Left lung (tissue), 10 donors: ENCODE data around the gene CCNYL1. TPM values are rescaled to one million over a fixed set of nuclear protein-coding genes. Genes with fewer than 3 reads are reported as not detected.

Experiments used
- ATAC-seq: fragments of 200-7000 bp; cut with Tn5 transposase; one replicate; pipeline ENCODE4 v1.9.1; 2020; ENCODE audit warnings: moderate library complexity
- DNase-seq, 4 donors: peaks; one replicate each; pipeline ENCODE4 v3.0.0-alpha.2; 2013 to 2020
- H3K27ac ChIP-seq, 2 donors: fragments of 200-600 bp; sonication (generic) in 1 of 2; one replicate each; pipeline versions ENCODE4 v1.5.0 to v1.8.0; 2020 to 2021
- H3K27me3 ChIP-seq, 2 donors: fragments of 200-600 bp; sonication (generic) in 1 of 2; one replicate each; pipeline versions ENCODE4 v1.5.0 to v1.8.0; 2020 to 2021
- H3K36me3 ChIP-seq, 2 donors: fragments of 200-600 bp; sonication (generic) in 1 of 2; one replicate each; pipeline versions ENCODE4 v1.5.0 to v1.8.0; 2020 to 2021
- H3K4me1 ChIP-seq, 2 donors: fragments of 200-600 bp; one replicate each; pipeline ENCODE4 v1.8.0; 2021
- H3K4me3 ChIP-seq, 2 donors: fragments of 200-600 bp; sonication (generic) in 1 of 2; one replicate each; pipeline versions ENCODE4 v1.5.0 to v1.8.0; 2020 to 2021; ENCODE audit warnings: mild to moderate bottlenecking in 1 of 2
- H3K9me3 ChIP-seq, 2 donors: fragments of 200-600 bp; sonication (generic) in 1 of 2; one replicate each; pipeline versions ENCODE4 v1.5.0 to v1.8.0; 2020 to 2021
- intact Hi-C, 2 donors: fragments of 100-400 bp; cut with DNase I; formaldehyde crosslinking; loops; one replicate each; pipeline versions ENCODE4 v1.11.2 to v1.14.2; 2022
- polyA plus RNA-seq, 6 donors: library from polyadenylated mRNA; unstranded; fragments of 120-200 nt; gene quantifications; one replicate each; pipeline ENCODE4 v1.2.1, GENCODE V29; 2013; ENCODE audit not compliant: insufficient read length in 6 of 6
- total RNA-seq, 2 donors: library from RNA; stranded (reverse); fragmentation: NEBNext Ultra II Directional; extraction: Animal tissue kit (Norgen Biotek cat#: 25700); gene quantifications; one replicate each; pipeline ENCODE4 v1.2.1, GENCODE V29; 2021
- TF ChIP-seq, protein P1 (sequence below), 2 donors: fragments of 200-600 bp; sonication (generic) in 1 of 2; IDR thresholded peaks; one replicate each; pipeline versions ENCODE4 v1.5.0 to v1.8.0; 2021; ENCODE audit warnings: antibody characterized with exemption in 2 of 2
- donor health status: DM: no; HTN: yes; CAD: no.
- donor health status: DM: no; HTN: no; CAD: no.

Gene CCNYL1
- total and polyA plus RNA-seq, 8 donors, result 18.8 to 33.2 (median 24.2) TPM

DNA sequence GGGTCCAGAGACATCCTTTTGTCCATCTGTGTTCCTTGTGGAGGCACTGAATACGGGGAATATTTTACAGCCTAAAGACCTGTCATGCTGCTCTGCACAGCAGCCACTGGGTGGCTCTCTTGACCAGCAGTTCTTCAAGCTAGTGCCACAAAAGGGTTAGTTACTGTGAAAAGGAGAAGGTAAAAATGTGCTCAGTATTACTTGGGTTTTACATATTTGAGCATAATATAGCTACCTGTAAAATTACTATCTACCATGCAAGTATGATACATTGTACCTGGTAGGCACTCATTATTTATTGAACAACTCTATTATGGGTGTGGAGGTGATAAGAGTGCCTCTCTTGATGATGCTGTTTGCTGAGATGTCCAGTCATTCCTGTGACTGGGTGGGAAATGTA lies 34.7 kb downstream of the CCNYL1 start:
- TF ChIP-seq, protein P1, sequence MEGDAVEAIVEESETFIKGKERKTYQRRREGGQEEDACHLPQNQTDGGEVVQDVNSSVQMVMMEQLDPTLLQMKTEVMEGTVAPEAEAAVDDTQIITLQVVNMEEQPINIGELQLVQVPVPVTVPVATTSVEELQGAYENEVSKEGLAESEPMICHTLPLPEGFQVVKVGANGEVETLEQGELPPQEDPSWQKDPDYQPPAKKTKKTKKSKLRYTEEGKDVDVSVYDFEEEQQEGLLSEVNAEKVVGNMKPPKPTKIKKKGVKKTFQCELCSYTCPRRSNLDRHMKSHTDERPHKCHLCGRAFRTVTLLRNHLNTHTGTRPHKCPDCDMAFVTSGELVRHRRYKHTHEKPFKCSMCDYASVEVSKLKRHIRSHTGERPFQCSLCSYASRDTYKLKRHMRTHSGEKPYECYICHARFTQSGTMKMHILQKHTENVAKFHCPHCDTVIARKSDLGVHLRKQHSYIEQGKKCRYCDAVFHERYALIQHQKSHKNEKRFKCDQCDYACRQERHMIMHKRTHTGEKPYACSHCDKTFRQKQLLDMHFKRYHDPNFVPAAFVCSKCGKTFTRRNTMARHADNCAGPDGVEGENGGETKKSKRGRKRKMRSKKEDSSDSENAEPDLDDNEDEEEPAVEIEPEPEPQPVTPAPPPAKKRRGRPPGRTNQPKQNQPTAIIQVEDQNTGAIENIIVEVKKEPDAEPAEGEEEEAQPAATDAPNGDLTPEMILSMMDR (IDR thresholded peaks at IDR 0.05), result peak; percentile 71 to 86
- ATAC-seq (peak; percentile 86), DNase-seq (peak; percentile 36 to 78 (median 58))
- peaks cover 0 to 68% of the 10 kb centered on the region in 2 donors for H3K36me3 ChIP-seq
- no peaks in the 10 kb centered on the region for H3K27me3 ChIP-seq
- H3K4me3 ChIP-seq, result no peak overlapping the region
- no peak overlapping the region for H3K27ac ChIP-seq
- no peaks in the 10 kb centered on the region for H3K9me3 ChIP-seq
- no peaks in the 10 kb centered on the region for H3K4me1 ChIP-seq
- intact Hi-C loops, result loop anchor here in 1 of 2 donors (10.0 kb wide), 2 partner anchors 219 to 329 kb away; no protein-coding TSS in a partner anchor

DNA sequence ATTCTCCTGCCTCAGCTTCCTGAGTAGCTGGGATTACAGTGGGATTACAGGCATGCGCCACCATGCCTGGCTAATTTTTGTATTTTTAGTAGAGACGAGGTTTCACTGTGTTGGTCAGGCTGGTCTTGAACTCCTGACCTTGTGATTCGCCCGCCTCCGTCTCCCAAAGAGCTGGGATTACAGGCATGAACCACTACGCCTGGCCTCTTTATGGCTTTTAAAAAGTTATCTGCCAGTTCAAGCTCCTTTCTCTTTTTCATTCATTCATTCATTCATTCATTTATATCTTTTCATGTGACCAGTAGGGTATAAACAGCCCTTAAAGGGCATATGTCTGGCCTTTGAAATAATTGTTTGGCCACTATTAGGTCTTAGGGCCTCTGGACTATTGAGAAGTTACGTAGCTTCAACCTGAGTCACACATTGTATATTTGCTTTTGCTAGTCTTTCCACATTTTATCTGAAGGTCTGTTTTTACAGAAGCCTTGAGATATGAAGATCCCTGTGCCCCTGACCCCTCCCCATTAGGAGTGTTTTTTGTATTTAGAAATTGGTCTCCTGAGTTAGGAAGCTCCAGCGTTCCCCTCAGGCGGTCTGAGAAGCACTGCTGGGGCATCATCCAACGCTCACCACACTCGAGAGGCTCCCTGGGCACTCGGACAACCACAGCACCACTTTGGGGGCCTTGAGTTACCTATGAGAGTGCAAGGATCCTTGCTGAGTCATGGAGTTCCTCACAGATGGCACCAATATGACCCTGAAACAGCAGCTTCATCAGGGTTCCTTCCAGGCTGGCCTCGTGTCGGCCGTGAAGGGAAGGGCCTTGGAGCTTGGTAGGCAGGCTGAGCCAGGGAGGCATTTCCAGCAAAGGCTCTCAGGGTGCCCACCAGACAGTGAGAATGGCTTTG lies 36.5 kb downstream of the CCNYL1 start:
- Histone ChIP-seq H3K27me3 (no peaks in the 10 kb centered on the region), H3K27ac (no peak overlapping the region), H3K36me3 (peaks cover 0 to 69% of the 10 kb centered on the region in 2 donors), H3K4me1 (no peaks in the 10 kb centered on the region), H3K9me3 (no peaks in the 10 kb centered on the region), H3K4me3 (no peak overlapping the region)
- intact Hi-C loops, result loop anchor here in 1 of 2 donors (10.0 kb wide), 2 partner anchors 217 to 327 kb away; no protein-coding TSS in a partner anchor
- peak; percentile 38 for ATAC-seq
- no peak for DNase-seq
- TF ChIP-seq, protein P1 (IDR thresholded peaks at IDR 0.05), result no peak

DNA sequence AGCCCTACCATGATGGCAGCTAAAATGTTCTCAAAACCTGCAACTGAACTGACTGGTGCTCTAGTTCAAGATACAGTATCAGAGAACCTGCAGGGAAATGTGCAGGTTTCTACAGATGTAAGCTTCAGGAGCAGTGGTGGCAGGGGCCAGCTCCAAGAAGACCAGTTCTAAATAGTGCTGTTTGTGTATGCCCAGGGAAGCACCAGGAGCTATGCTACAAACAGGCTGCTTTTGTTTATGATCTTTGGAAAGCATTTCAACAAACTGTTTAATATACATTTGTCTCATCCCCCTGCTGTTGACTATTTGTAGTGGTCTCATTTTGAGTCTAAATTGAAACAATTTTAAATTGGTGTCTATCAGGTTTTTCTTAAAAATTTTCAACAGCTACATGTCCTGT lies 37.6 kb downstream of the CCNYL1 start:
- no peak overlapping the region for H3K4me3 ChIP-seq
- H3K27me3 ChIP-seq, result no peaks in the 10 kb centered on the region
- DNase-seq (no peak), ATAC-seq (no peak)
- TF ChIP-seq, protein P1 (IDR thresholded peaks at IDR 0.05), result no peak
- H3K4me1 ChIP-seq, result no peaks in the 10 kb centered on the region
- H3K9me3 ChIP-seq, result no peaks in the 10 kb centered on the region
- intact Hi-C loops, result loop anchor here in 1 of 2 donors (10.0 kb wide), 2 partner anchors 216 to 326 kb away; no protein-coding TSS in a partner anchor
- peaks cover 0 to 69% of the 10 kb centered on the region in 2 donors for H3K36me3 ChIP-seq
- H3K27ac ChIP-seq, result no peak overlapping the region

DNA sequence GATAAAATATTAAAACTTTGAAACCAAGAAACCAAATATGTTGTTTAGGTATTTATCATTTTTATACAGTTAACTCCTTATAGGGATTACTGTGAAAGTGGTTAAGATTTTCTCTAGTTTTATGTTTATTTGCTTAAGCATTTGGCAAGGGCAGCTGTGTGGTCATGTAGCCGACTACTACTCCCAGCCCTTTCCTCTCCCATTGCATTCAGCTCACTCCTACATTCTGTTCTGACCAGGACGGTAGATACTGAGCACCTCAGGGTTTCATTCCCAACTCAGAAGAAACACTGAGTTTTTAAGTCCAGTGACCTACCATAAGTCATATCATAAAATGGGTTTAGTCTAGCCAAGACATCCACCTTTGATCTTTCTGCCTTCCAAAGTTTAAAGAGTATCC lies 38.4 kb downstream of the CCNYL1 start:
- H3K27me3 ChIP-seq, result no peaks in the 10 kb centered on the region
- TF ChIP-seq, protein P1 (IDR thresholded peaks at IDR 0.05), result no peak
- no peaks in the 10 kb centered on the region for H3K9me3 ChIP-seq
- H3K4me3 ChIP-seq, result no peak overlapping the region
- peaks cover 0 to 75% of the 10 kb centered on the region in 2 donors for H3K36me3 ChIP-seq
- H3K27ac ChIP-seq, result no peak overlapping the region
- intact Hi-C loops, result loop anchor here in 1 of 2 donors (10.0 kb wide), 2 partner anchors 215 to 325 kb away; no protein-coding TSS in a partner anchor
- DNase-seq (no peak), ATAC-seq (no peak)
- no peaks in the 10 kb centered on the region for H3K4me1 ChIP-seq

DNA sequence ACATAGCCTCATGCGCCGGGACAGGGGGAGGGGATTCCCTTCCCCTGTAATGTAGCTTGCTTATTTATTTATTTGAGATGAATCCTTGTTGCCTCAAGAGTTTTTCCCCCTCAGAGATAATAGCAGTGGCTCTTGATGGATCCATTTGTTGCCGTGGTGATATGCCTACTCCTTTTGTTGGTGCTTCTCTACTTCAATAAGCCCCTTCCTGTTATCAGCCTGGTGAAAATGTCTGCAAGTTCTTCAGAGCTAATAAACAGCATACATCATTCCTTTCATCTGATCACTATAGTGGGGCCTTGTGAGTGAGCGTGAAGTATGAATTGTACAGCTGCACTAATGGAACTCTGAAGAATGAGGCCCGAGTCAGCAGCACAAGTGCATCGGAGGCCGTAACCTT lies 38.9 kb downstream of the CCNYL1 start:
- intact Hi-C loops, result no loop called here
- ATAC-seq, result no peak
- peaks cover 0 to 77% of the 10 kb centered on the region in 2 donors for H3K36me3 ChIP-seq
- no peak for DNase-seq
- no peaks in the 10 kb centered on the region for H3K27me3 ChIP-seq
- H3K4me1 ChIP-seq, result no peaks in the 10 kb centered on the region
- no peak overlapping the region for H3K4me3 ChIP-seq
- no peaks in the 10 kb centered on the region for H3K9me3 ChIP-seq
- TF ChIP-seq, protein P1 (IDR thresholded peaks at IDR 0.05), result no peak
- no peak overlapping the region for H3K27ac ChIP-seq
